H1 (cell line): ENCODE data around the gene MATR3. TPM values are rescaled to one million over a fixed set of nuclear protein-coding genes. Genes with fewer than 3 reads are reported as not detected.

Experiments used
- GTF2F1 ChIP-seq: IDR thresholded peaks from 2 replicates; pipeline ENCODE4 v1.6.1; 2012; ENCODE audit warnings: low read depth, low read length, improper control_type of control experiment, borderline replicate concordance
- RAD21 ChIP-seq, 2 experiments: IDR thresholded peaks in 1 of 2; conservative IDR thresholded peaks in 1 of 2; 2 replicates each; pipeline ENCODE4 v1.6.1; 2011; ENCODE audit warnings: low read depth in 2 of 2, low read length in 2 of 2, improper control_type of control experiment in 1 of 2, inconsistent platforms in 1 of 2, mild to moderate bottlenecking in 1 of 2, moderate library complexity in 1 of 2
- TCF12 ChIP-seq: IDR thresholded peaks from 2 replicates; pipeline ENCODE4 v1.6.1; 2011; ENCODE audit warnings: low read depth, mild to moderate bottlenecking, low read length
- polyA plus RNA-seq, 7 experiments: library from polyadenylated mRNA; depleted of rRNA in 3 of 7; stranded (reverse) in 5 of 7; unstranded in 2 of 7; fragments of >200 nt in 5 of 7; fragments of 200-250 nt in 2 of 7; gene quantifications; 1 replicate in 5 of 7; 2 replicates in 1 of 7; 4 replicates in 1 of 7; pipeline versions ENCODE4 v1.2.1 to v1.2.3, GENCODE V29; 2011 to 2013; ENCODE audit warnings: missing spikeins in 2 of 7, mixed read lengths in 2 of 7
- total RNA-seq: library from RNA; stranded (reverse); fragmentation: NEBNext Ultra II Directional; extraction: Animal tissue kit (Norgen Biotek cat#: 25700); gene quantifications from 2 replicates; pipeline ENCODE4 v1.2.1, GENCODE V29; 2021

Gene MATR3
- total and polyA plus RNA-seq, 2 of the 8 experiments (the other 6 are each of a cell fraction or from before 2014, with no cell fraction given): 116 to 389 TPM

DNA sequence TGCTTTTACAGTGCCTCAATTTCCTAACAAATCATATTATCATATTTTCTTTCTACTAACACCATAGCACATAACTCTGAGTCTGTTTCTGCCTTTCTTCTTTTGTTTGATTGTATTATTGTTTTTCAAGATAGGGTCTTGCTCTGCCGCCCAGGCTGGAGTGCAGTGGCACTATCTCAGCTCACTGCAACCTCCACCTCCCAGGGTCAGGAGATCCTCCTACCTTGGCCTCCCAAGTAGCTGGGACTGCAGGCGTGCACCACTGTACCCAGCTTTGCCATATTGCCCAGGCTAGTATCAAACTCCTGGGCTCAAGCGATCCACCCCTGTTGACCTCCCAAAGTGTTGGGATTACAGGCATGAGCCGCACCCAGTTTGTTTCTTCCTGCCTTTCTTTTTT lies 66.8 kb downstream of the MATR3 start (continued):
- no peak for TF ChIP-seq RAD21 (IDR thresholded peaks at IDR 0.05 in 1 of 2, conservative IDR thresholded peaks at IDR 0.05 in 1 of 2; ENCODE audit: low read depth in 2 of 2, low read length in 2 of 2)
- TF ChIP-seq GTF2F1: no peak
- TF ChIP-seq TCF12: no peak
